ENCODE measurements around the gene PRAMEF13.
"Not testable (repeated sequence)": the region's sequence is repeated elsewhere in the genome, so short reads cannot be mapped to it uniquely, and the experiment has no call there.

PRAMEF13 gene

DNA sequence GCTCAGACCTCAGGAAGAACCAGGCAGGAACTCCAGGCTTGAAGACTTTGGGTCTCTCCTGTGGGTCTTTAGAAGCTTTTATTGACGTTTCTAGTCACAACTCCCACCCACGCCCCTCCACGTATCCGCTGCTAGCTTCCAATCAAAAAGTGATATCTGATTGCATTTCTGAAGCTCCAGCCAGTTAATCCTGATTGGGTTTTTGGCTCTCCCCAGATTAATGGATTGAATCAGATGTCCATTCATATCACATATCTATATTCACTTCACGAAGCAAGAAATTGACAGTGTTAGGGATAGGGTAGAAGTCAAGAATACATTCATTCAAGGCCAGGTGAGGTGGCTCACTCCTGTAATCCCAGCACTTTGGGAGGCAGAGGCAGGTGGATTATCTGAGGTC is 45.3 kb downstream of the PRAMEF13 start, which contains the start of gene PRAMEF26:
PRAMEF26 (minus strand) TSS at position 101 of the 400 bp plus-strand sequence. CDS start 2,914 bp downstream, outside the sequence.
- not testable (repeated sequence) for DNase-seq
